WTC11 (cell line): ENCODE measurements around the gene EIF2AK2. TPM values are rescaled to one million over a fixed set of nuclear protein-coding genes. Genes with fewer than 3 reads are reported as not detected.

Source experiments
- ATAC-seq: fragments of 200-7000 bp; cut with Tn5 transposase; 2 replicates; pipeline ENCODE4 v1.10.0; 2021; ENCODE audit warnings: mild to moderate bottlenecking, moderate library complexity
- CTCF ChIA-PET: fragments of 300-600 bp; sonication (Branson Sonifier 250); formaldehyde crosslinking; loops from one replicate; lab custom pipeline; 2021; ENCODE audit warnings: antibody characterized with exemption; lab: Charles Lee
- POLR2A ChIA-PET: fragments of 350-600 bp; sonication (Branson Sonifier 250); formaldehyde crosslinking; loops from one replicate; lab custom pipeline; 2021; ENCODE audit warnings: antibody characterized with exemption; lab: Charles Lee
- DNase-seq: peaks from one replicate; pipeline ENCODE4 v3.0.0; 2021; ENCODE audit warnings: low spot score
- H3K27ac Mint-ChIP-seq: 2 replicates; pipeline ENCODE4 v1.8.0; 2021; ENCODE audit warnings: mixed read lengths
- H3K27me3 Mint-ChIP-seq: 2 replicates; pipeline ENCODE4 v1.8.0; 2021; ENCODE audit warnings: low read depth, mild to moderate bottlenecking, moderate library complexity, mixed read lengths
- H3K36me3 Mint-ChIP-seq: 2 replicates; pipeline ENCODE4 v1.8.0; 2021; ENCODE audit warnings: mixed read lengths
- H3K4me1 Mint-ChIP-seq: 2 replicates; pipeline ENCODE4 v1.8.0; 2022; ENCODE audit warnings: mixed read lengths
- H3K4me3 Mint-ChIP-seq: 2 replicates; pipeline ENCODE4 v1.8.0; 2021; ENCODE audit warnings: mild to moderate bottlenecking, moderate library complexity, mixed read lengths
- H3K9me3 Mint-ChIP-seq: 2 replicates; pipeline ENCODE4 v1.8.0; 2021; ENCODE audit warnings: mixed read lengths
- GRHL2 ChIP-seq: fragments of 250-450 bp; sonication (Bioruptor Pico); IDR thresholded peaks from 2 replicates; pipeline ENCODE4 v1.8.0; 2022; ENCODE audit warnings: mild to moderate bottlenecking, moderate library complexity; ENCODE audit not compliant: insufficient replicate concordance, severe bottlenecking
- GTF2I ChIP-seq: fragments of 250-450 bp; sonication (Bioruptor Pico); conservative IDR thresholded peaks from 2 replicates; pipeline ENCODE4 v1.4.0; 2021; ENCODE audit warnings: mild to moderate bottlenecking
- NFE2L1 ChIP-seq: sonication (generic); formaldehyde crosslinking; IDR thresholded peaks from 2 replicates; pipeline ENCODE4 v1.8.1; 2023; ENCODE audit warnings: missing genetic modification reagents
- NR1H2 ChIP-seq: sonication (generic); formaldehyde crosslinking; IDR thresholded peaks from 2 replicates; pipeline ENCODE4 v1.9.0; 2021; ENCODE audit warnings: mild to moderate bottlenecking, moderate library complexity, missing genetic modification reagents
- TCF7 ChIP-seq: sonication (generic); formaldehyde crosslinking; IDR thresholded peaks from 2 replicates; pipeline ENCODE4 v1.8.0; 2022; ENCODE audit warnings: mild to moderate bottlenecking, low read depth, missing genetic modification reagents, moderate library complexity
- TEAD1 ChIP-seq: sonication (generic); formaldehyde crosslinking; IDR thresholded peaks from 2 replicates; pipeline ENCODE4 v1.8.0; 2022; ENCODE audit warnings: mild to moderate bottlenecking, missing genetic modification reagents
- TP53 ChIP-seq: sonication (generic); formaldehyde crosslinking; IDR thresholded peaks from 2 replicates; pipeline ENCODE4 v1.8.1; 2023; ENCODE audit warnings: mild to moderate bottlenecking, missing genetic modification reagents
- ZNF396 ChIP-seq: fragments of 250-450 bp; sonication (Bioruptor Pico); IDR thresholded peaks from 2 replicates; pipeline ENCODE4 v1.8.0; 2021; ENCODE audit warnings: mild to moderate bottlenecking, moderate library complexity, borderline replicate concordance
- ZNF416 ChIP-seq: fragments of 250-450 bp; sonication (Bioruptor Pico); IDR thresholded peaks from 2 replicates; pipeline ENCODE4 v1.9.0; 2021; ENCODE audit warnings: mild to moderate bottlenecking, inconsistent platforms
- total RNA-seq: library from RNA; stranded (reverse); gene quantifications from 3 replicates; pipeline ENCODE4 v1.2.3, GENCODE V29; 2021
- TF ChIP-seq, protein P1 (sequence below): sonication (generic); formaldehyde crosslinking; IDR thresholded peaks from 2 replicates; pipeline ENCODE4 v1.8.1; 2023; ENCODE audit warnings: mild to moderate bottlenecking, moderate library complexity, missing genetic modification reagents
- TF ChIP-seq, protein P2 (sequence below): fragments of 250-450 bp; sonication (Bioruptor Pico); IDR thresholded peaks from 2 replicates; pipeline ENCODE4 v1.9.0; 2021; ENCODE audit warnings: mild to moderate bottlenecking
- TF ChIP-seq, protein P3 (sequence below): sonication (generic); formaldehyde crosslinking; IDR thresholded peaks from 2 replicates; pipeline ENCODE4 v1.8.1; 2023; ENCODE audit warnings: mild to moderate bottlenecking, missing genetic modification reagents, borderline replicate concordance

EIF2AK2 gene
- total RNA-seq, 1 experiment from 2014 or later = 34.2 TPM

DNA sequence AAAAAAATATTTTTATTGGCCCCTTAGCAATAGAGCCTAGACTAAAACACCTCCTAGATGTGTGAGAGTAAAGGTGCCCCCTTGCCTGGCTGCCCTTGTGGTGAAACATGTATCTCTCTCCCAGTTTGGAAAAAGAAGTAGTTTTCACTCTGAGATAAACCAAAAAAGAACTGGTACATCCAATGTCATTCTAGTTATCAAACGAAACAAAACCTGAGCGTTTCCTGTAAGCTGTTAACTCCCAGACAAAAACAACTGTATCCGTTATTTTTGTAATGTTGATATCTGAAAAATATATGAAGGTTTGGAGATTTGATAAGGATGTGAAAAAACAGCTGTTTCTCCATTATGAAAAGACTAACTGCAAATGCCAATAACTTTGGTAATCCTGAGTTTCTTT, 96.9 kb downstream of the EIF2AK2 start:
- ChIA-PET CTCF (interaction anchor here (0.7 kb wide), 1 partner anchor 234 kb away, joined by 5 read pairs; no protein-coding TSS in a partner anchor), POLR2A (no interaction called here)
- TF ChIP-seq GRHL2 (CRISPR knock-in tag) (no peak), ZNF396 (CRISPR knock-in tag) (no peak), GTF2I (no peak)
- Mint-ChIP-seq H3K4me1 (no peaks in the 10 kb centered on the region), H3K27ac (no peak overlapping the region), H3K9me3 (no peaks in the 10 kb centered on the region), H3K36me3 (peaks cover 11% of the 10 kb centered on the region), H3K27me3 (no peaks in the 10 kb centered on the region), H3K4me3 (no peak overlapping the region)
- DNase-seq = no peak
- ATAC-seq = no peak

DNA sequence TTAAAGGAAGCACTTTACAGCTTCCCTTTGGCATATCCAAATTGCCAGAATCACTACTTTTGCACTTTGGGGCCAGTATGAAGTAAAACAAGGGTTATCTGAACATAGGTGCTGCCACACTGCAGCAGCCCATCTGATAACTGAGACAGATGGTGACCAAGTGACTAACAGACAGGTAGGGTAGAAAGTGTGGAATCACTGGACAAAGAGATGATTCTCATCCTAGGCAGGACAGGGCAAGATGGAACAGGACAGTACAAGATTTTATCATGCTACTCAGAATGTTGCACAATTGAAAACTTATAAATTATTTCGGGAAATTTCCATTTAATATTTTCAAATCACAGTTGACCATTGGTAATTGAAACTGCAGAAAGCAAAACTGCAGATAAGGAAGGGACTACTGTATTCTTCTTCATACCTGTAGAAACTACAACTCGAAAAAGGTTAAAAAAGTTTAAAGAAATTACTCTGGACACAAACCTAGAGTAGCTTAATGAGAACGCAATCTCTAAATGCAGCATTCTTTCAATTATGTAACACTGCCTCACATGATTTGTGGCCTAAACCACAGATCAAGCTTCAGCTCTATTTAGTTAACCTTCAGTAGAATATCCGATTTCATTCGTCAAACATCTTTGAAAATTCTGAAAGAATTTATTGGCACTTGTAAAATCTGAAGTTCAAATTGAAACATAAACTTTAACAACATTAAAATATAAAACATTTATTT, 104.0 kb downstream of the EIF2AK2 start:
- DNase-seq (no peak), ATAC-seq (no peak)
- POLR2A ChIA-PET = interaction anchor here (0.6 kb wide), 1 partner anchor 197 kb away, joined by 3 read pairs; no protein-coding TSS in a partner anchor
- peaks cover 8% of the 10 kb centered on the region for H3K36me3 Mint-ChIP-seq
- CTCF ChIA-PET = no interaction called here
- no peaks in the 10 kb centered on the region for H3K9me3 Mint-ChIP-seq
- H3K27me3 Mint-ChIP-seq = no peaks in the 10 kb centered on the region
- H3K27ac Mint-ChIP-seq = no peak overlapping the region
- no peaks in the 10 kb centered on the region for H3K4me1 Mint-ChIP-seq
- TF ChIP-seq ZNF416 (CRISPR knock-in tag) (no peak), NFE2L1 (CRISPR knock-in tag) (no peak), TCF7 (CRISPR knock-in tag) (no peak), NR1H2 (CRISPR knock-in tag) (no peak), TEAD1 (no peak), TP53 (no peak)
- TF ChIP-seq, protein P1, sequence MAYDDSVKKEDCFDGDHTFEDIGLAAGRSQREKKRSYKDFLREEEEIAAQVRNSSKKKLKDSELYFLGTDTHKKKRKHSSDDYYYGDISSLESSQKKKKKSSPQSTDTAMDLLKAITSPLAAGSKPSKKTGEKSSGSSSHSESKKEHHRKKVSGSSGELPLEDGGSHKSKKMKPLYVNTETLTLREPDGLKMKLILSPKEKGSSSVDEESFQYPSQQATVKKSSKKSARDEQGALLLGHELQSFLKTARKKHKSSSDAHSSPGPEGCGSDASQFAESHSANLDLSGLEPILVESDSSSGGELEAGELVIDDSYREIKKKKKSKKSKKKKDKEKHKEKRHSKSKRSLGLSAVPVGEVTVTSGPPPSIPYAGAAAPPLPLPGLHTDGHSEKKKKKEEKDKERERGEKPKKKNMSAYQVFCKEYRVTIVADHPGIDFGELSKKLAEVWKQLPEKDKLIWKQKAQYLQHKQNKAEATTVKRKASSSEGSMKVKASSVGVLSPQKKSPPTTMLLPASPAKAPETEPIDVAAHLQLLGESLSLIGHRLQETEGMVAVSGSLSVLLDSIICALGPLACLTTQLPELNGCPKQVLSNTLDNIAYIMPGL (CRISPR knock-in tag) = no peak
- TF ChIP-seq, protein P2, sequence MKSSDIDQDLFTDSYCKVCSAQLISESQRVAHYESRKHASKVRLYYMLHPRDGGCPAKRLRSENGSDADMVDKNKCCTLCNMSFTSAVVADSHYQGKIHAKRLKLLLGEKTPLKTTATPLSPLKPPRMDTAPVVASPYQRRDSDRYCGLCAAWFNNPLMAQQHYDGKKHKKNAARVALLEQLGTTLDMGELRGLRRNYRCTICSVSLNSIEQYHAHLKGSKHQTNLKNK (CRISPR knock-in tag) = no peak
- TF ChIP-seq, protein P3, sequence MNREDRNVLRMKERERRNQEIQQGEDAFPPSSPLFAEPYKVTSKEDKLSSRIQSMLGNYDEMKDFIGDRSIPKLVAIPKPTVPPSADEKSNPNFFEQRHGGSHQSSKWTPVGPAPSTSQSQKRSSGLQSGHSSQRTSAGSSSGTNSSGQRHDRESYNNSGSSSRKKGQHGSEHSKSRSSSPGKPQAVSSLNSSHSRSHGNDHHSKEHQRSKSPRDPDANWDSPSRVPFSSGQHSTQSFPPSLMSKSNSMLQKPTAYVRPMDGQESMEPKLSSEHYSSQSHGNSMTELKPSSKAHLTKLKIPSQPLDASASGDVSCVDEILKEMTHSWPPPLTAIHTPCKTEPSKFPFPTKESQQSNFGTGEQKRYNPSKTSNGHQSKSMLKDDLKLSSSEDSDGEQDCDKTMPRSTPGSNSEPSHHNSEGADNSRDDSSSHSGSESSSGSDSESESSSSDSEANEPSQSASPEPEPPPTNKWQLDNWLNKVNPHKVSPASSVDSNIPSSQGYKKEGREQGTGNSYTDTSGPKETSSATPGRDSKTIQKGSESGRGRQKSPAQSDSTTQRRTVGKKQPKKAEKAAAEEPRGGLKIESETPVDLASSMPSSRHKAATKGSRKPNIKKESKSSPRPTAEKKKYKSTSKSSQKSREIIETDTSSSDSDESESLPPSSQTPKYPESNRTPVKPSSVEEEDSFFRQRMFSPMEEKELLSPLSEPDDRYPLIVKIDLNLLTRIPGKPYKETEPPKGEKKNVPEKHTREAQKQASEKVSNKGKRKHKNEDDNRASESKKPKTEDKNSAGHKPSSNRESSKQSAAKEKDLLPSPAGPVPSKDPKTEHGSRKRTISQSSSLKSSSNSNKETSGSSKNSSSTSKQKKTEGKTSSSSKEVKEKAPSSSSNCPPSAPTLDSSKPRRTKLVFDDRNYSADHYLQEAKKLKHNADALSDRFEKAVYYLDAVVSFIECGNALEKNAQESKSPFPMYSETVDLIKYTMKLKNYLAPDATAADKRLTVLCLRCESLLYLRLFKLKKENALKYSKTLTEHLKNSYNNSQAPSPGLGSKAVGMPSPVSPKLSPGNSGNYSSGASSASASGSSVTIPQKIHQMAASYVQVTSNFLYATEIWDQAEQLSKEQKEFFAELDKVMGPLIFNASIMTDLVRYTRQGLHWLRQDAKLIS = no peak
- H3K4me3 Mint-ChIP-seq = no peak overlapping the region

Other genes starting within 250 kb of the EIF2AK2 start
- 31.1 to 34.7 TPM (median 31.3 TPM) in 3 replicates for gene STRN, start 190.4 kb downstream of the EIF2AK2 start, total RNA-seq
- 11.0 to 12.6 TPM (median 12.5 TPM) in 3 replicates for gene HEATR5B, start 72.6 kb downstream of the EIF2AK2 start, total RNA-seq
- 3.5 to 4.8 TPM (median 4.0 TPM) in 3 replicates for gene GPATCH11, start 72.5 kb downstream of the EIF2AK2 start, total RNA-seq
- not detected in 3 replicates for gene SULT6B1, start 31.7 kb upstream of the EIF2AK2 start, total RNA-seq
- 123 to 136 TPM (median 129 TPM) in 3 replicates for gene CEBPZOS, start 39.5 kb upstream of the EIF2AK2 start, total RNA-seq
- gene CEBPZ, start 74.6 kb upstream of the EIF2AK2 start, total RNA-seq = 127 to 146 TPM (median 132 TPM) in 3 replicates
- 42.9 to 57.8 TPM (median 44.9 TPM) in 3 replicates for gene NDUFAF7, start 74.7 kb upstream of the EIF2AK2 start, total RNA-seq
- gene PRKD3, start 167.9 kb upstream of the EIF2AK2 start, total RNA-seq = 65.9 to 82.1 TPM (median 68.5 TPM) in 3 replicates
- gene QPCT, start 187.7 kb upstream of the EIF2AK2 start, total RNA-seq = 13.6 to 19.9 TPM (median 19.5 TPM) in 3 replicates